K562 (cell line): ENCODE data around the gene TOX2. TPM values are rescaled to one million over a fixed set of nuclear protein-coding genes. Genes with fewer than 3 reads are reported as not detected.

Experiments used
- ATAC-seq: fragments of 200-7000 bp; cut with Tn5 transposase; 3 replicates; pipeline ENCODE4 v1.9.1; 2020; ENCODE audit warnings: moderate library complexity
- BruUV-seq: library from RNA; stranded (reverse); fragments of 400-500 nt; replicated peaks from 2 replicates; lab custom pipeline; 2021; lab: Mats Ljungman, UMichigan
- CTCF ChIA-PET: fragments of 300-600 bp; formaldehyde crosslinking; extraction: SDS; loops from one replicate; lab custom pipeline; 2021; ENCODE audit warnings: low intra/inter-chr PET ratio; lab: Yijun Ruan, JAX
- POLR2A ChIA-PET: fragments of 300-600, 350-650 bp; sonication (Branson Sonifier 250); formaldehyde crosslinking; extraction: SDS; loops from one replicate; lab custom pipeline; 2021; ENCODE audit warnings: antibody characterized with exemption, inconsistent platforms; lab: Yijun Ruan, JAX
- DNase-seq, 4 experiments: peaks; one replicate each; pipeline versions ENCODE4 v3.0.0 to v3.0.0-alpha.2; 2011 to 2018; ENCODE audit warnings: low spot score in 3 of 4, mixed read lengths in 3 of 4; ENCODE audit errors: extremely low read depth in 1 of 4
- FAIRE-seq: peaks from 2 replicates; lab custom pipeline; 2011; peaks lifted over from hg19 to GRCh38; lab: Jason Lieb, UNC
- H2AFZ ChIP-seq: 2 replicates; pipeline ENCODE4 v1.6.0; 2011; ENCODE audit warnings: low read depth, low read length, control low read depth, inconsistent platforms
- H3K27ac ChIP-seq: fragments of 200-600 bp; 3 replicates; pipeline ENCODE4 v1.8.0; 2011; ENCODE audit warnings: low read depth, mild to moderate bottlenecking, control low read depth, inconsistent platforms, low read length, moderate library complexity, mixed read lengths; ENCODE audit errors: extremely low read depth
- H3K27me3 ChIP-seq, 2 experiments: fragments of 300-600 bp in 1 of 2; 2 replicates in 1 of 2; 3 replicates in 1 of 2; pipeline versions ENCODE4 v1.6.0 to v1.8.0; 2011; ENCODE audit warnings: inconsistent platforms in 2 of 2, low read length in 2 of 2, mild to moderate bottlenecking in 1 of 2, mixed read lengths in 1 of 2, moderate library complexity in 1 of 2; ENCODE audit not compliant: control insufficient read depth in 2 of 2, insufficient read depth in 2 of 2
- H3K36me3 ChIP-seq: fragments of 300-600 bp; 3 replicates; pipeline ENCODE4 v1.8.0; 2011; ENCODE audit warnings: mild to moderate bottlenecking, low read length, inconsistent platforms; ENCODE audit not compliant: control insufficient read depth, insufficient read depth
- H3K4me1 ChIP-seq, 2 experiments: fragments of 200-600 bp in 1 of 2; replicated peaks in 1 of 2; 2 replicates in 1 of 2; 3 replicates in 1 of 2; pipeline versions ENCODE4 v1.5.1 to v1.8.0; 2011; ENCODE audit warnings: inconsistent platforms in 2 of 2, low read length in 2 of 2, mild to moderate bottlenecking in 1 of 2, mixed read lengths in 1 of 2, moderate library complexity in 1 of 2; ENCODE audit not compliant: control insufficient read depth in 2 of 2, insufficient read depth in 2 of 2
- H3K4me2 ChIP-seq: 2 replicates; pipeline ENCODE4 v1.6.1; 2011; ENCODE audit warnings: low read length, control low read depth, inconsistent platforms, mixed read lengths; ENCODE audit not compliant: insufficient read depth
- H3K4me3 ChIP-seq: fragments of 200-600 bp; sonication (generic), shearing (Covaris generic); 2 replicates; pipeline ENCODE4 v1.5.1; 2016; ENCODE audit warnings: control low read depth, inconsistent platforms
- H3K79me2 ChIP-seq: fragments of 200-600 bp; 3 replicates; pipeline ENCODE4 v1.8.0; 2011; ENCODE audit warnings: low read length, inconsistent platforms; ENCODE audit not compliant: control insufficient read depth, insufficient read depth
- H3K9ac ChIP-seq, 2 experiments: 2 replicates each; pipeline versions ENCODE4 v1.6.0 to v1.6.1; 2011; ENCODE audit warnings: low read depth in 2 of 2, low read length in 2 of 2, control low read depth in 1 of 2, inconsistent platforms in 1 of 2, mild to moderate bottlenecking in 1 of 2, mixed read lengths in 1 of 2; ENCODE audit not compliant: insufficient read depth in 1 of 2
- H3K9me1 ChIP-seq: one replicate; pipeline ENCODE4 v1.6.0; 2011; ENCODE audit warnings: inconsistent platforms, mild to moderate bottlenecking, low read length, moderate library complexity; ENCODE audit not compliant: control insufficient read depth, insufficient read depth
- H3K9me3 ChIP-seq: replicated peaks from 2 replicates; pipeline ENCODE4 v1.5.1; 2011; ENCODE audit warnings: low read depth, low read length, inconsistent platforms; ENCODE audit not compliant: control insufficient read depth, insufficient read depth
- H4K20me1 ChIP-seq: replicated peaks from 2 replicates; pipeline ENCODE4 v1.6.1; 2011; ENCODE audit warnings: low read length, inconsistent platforms, mixed read lengths; ENCODE audit not compliant: control insufficient read depth, insufficient read depth
- CEBPG ChIP-seq, 3 experiments: fragments of 200-800 bp in 1 of 3; sonication (Bioruptor generic) in 1 of 3; sonication (generic) in 1 of 3; formaldehyde crosslinking in 1 of 3; IDR thresholded peaks in 2 of 3; conservative IDR thresholded peaks in 1 of 3; 2 replicates each; pipeline versions ENCODE4 v1.6.1 to v1.8.0; 2016 to 2022; ENCODE audit warnings: missing compliant biosample characterization in 2 of 3, missing genetic modification characterization in 2 of 3, mild to moderate bottlenecking in 1 of 3, missing genetic modification reagents in 1 of 3
- ETV1 ChIP-seq: fragments of 450-650 bp; conservative IDR thresholded peaks from 2 replicates; pipeline ENCODE4 v1.6.1; 2016; ENCODE audit warnings: missing genetic modification characterization, control low read depth, low read depth, missing compliant biosample characterization
- GABPB1 ChIP-seq: sonication (generic); formaldehyde crosslinking; IDR thresholded peaks from 2 replicates; pipeline ENCODE4 v1.8.0; 2022; ENCODE audit warnings: mild to moderate bottlenecking, missing genetic modification reagents
- GTF2E2 ChIP-seq: fragments of 200-800 bp; sonication (Bioruptor generic); IDR thresholded peaks from 2 replicates; pipeline ENCODE4 v1.6.1; 2016; ENCODE audit warnings: missing genetic modification characterization, missing compliant biosample characterization
- HNRNPLL ChIP-seq: fragments of 200-400 bp; formaldehyde crosslinking; IDR thresholded peaks from 2 replicates; pipeline ENCODE4 v1.6.1; 2017; ENCODE audit warnings: low read length, low read depth, mild to moderate bottlenecking; ENCODE audit not compliant: poor library complexity, severe bottlenecking
- NONO ChIP-seq, 2 experiments: fragments of 200-400 bp in 1 of 2; fragments of 450-650 bp in 1 of 2; formaldehyde crosslinking in 1 of 2; IDR thresholded peaks; 2 replicates each; pipeline ENCODE4 v1.6.1; 2017; ENCODE audit warnings: low read depth in 2 of 2, mild to moderate bottlenecking in 2 of 2, moderate library complexity in 2 of 2, low read length in 1 of 2
- NRF1 ChIP-seq, 2 experiments: fragments of 450-650 bp; IDR thresholded peaks in 1 of 2; conservative IDR thresholded peaks in 1 of 2; 2 replicates each; pipeline ENCODE4 v1.6.1; 2014; ENCODE audit warnings: mild to moderate bottlenecking in 2 of 2
- SETDB1 ChIP-seq: IDR thresholded peaks from one replicate; pipeline ENCODE4 v1.6.1; 2012; ENCODE audit warnings: low read length, control low read depth, inconsistent platforms
- SMAD2 ChIP-seq: fragments of 150-350 bp; IDR thresholded peaks from 2 replicates; pipeline ENCODE4 v1.6.1; 2014; ENCODE audit warnings: low read depth, mild to moderate bottlenecking, low read length
- TAF9B ChIP-seq: fragments of 450-650 bp; IDR thresholded peaks from 2 replicates; pipeline ENCODE4 v1.6.1; 2018; ENCODE audit warnings: mild to moderate bottlenecking; ENCODE audit not compliant: partially characterized antibody
- TARDBP ChIP-seq: fragments of 450-650 bp; IDR thresholded peaks from 2 replicates; pipeline ENCODE4 v1.6.1; 2016
- TEAD4 ChIP-seq, 2 experiments: sonication (generic) in 1 of 2; formaldehyde crosslinking in 1 of 2; IDR thresholded peaks; 2 replicates each; pipeline versions ENCODE4 v1.6.1 to v1.8.0; 2012 to 2022; ENCODE audit warnings: borderline replicate concordance in 1 of 2, inconsistent platforms in 1 of 2, low read length in 1 of 2, mild to moderate bottlenecking in 1 of 2, missing genetic modification reagents in 1 of 2
- XRCC3 ChIP-seq: fragments of 450-650 bp; IDR thresholded peaks from 2 replicates; pipeline ENCODE4 v1.6.1; 2017; ENCODE audit warnings: mild to moderate bottlenecking, moderate library complexity
- ZFP30 ChIP-seq: fragments of 250-450 bp; sonication (Bioruptor Pico); IDR thresholded peaks from 2 replicates; pipeline ENCODE4 v1.8.0; 2022; ENCODE audit warnings: moderate library complexity, mild to moderate bottlenecking, inconsistent platforms, borderline replicate concordance
- ZKSCAN3 ChIP-seq: fragments of 250-450 bp; sonication (Bioruptor Pico); IDR thresholded peaks from 2 replicates; pipeline ENCODE4 v1.4.0; 2020
- ZNF146 ChIP-seq: IDR thresholded peaks from one replicate; pipeline ENCODE4 v1.6.1; 2018; ENCODE audit warnings: missing compliant biosample characterization; ENCODE audit not compliant: unreplicated experiment
- ZNF175 ChIP-seq: fragments of 200-800 bp; sonication (Bioruptor generic); IDR thresholded peaks from 2 replicates; pipeline ENCODE4 v1.6.1; 2016; ENCODE audit warnings: low read depth, mild to moderate bottlenecking, missing genetic modification characterization, missing compliant biosample characterization
- WGBS: fragments of 100-300 bp; shearing (Covaris generic); methylation state at CpG from one replicate; pipeline ENCODE4 v1.1.6; 2016; ENCODE audit warnings: low coverage, mixed read lengths; ENCODE audit not compliant: insufficient coverage; ENCODE audit errors: missing lambda C conversion rate; 5-methylcytosine and 5-hydroxymethylcytosine counted together
- in situ Hi-C: fragments of 300-500 bp; cut with MboI; formaldehyde crosslinking; loops from 4 replicates; pipeline ENCODE4 v1.15.0; 2018; ENCODE audit warnings: inconsistent platforms, mixed read lengths
- intact Hi-C: fragments of 100-400 bp; cut with micrococcal nuclease; formaldehyde crosslinking; loops from 2 replicates; pipeline ENCODE4 v1.14.2; 2022
- polyA plus RNA-seq, 8 experiments: library from polyadenylated mRNA; depleted of rRNA in 4 of 8; stranded (reverse) in 5 of 8; unstranded in 3 of 8; fragments of >200 nt; fragmentation: Nextera tagmentation in 2 of 8; fragmentation: Illumina TruSeq in 1 of 8; extraction: Ambion mirVana in 2 of 8; extraction: Trizol in 1 of 8; gene quantifications; 2 replicates each; pipeline versions ENCODE4 v1.2.1 to v1.2.3, GENCODE V29; 2011 to 2014; ENCODE audit warnings: inconsistent platforms in 1 of 8, missing spikeins in 1 of 8
- total RNA-seq, 7 experiments: library from RNA; depleted of rRNA in 6 of 7; stranded (reverse); fragments of >200 nt in 6 of 7; fragmentation: Illumina TruSeq in 2 of 7; extraction: Trizol in 2 of 7; gene quantifications; 2 replicates each; pipeline versions ENCODE4 v1.2.1 to v1.2.3, GENCODE V29; 2011 to 2021; ENCODE audit warnings: low replicate concordance in 1 of 7
- TF ChIP-seq, protein P1 (sequence below), 2 experiments: fragments of 450-650 bp in 1 of 2; sonication (generic) in 1 of 2; formaldehyde crosslinking in 1 of 2; IDR thresholded peaks in 1 of 2; conservative IDR thresholded peaks in 1 of 2; 2 replicates each; pipeline versions ENCODE4 v1.6.1 to v1.8.1; 2016 to 2023; ENCODE audit warnings: mild to moderate bottlenecking in 2 of 2, moderate library complexity in 2 of 2, inconsistent platforms in 1 of 2, missing genetic modification reagents in 1 of 2
- TF ChIP-seq, protein P2 (sequence below): fragments of 250-450 bp; sonication (Bioruptor Pico); IDR thresholded peaks from 2 replicates; pipeline ENCODE4 v1.4.0; 2020; ENCODE audit warnings: mild to moderate bottlenecking, moderate library complexity, borderline replicate concordance

Gene TOX2
- total and polyA plus RNA-seq, 9 of the 15 experiments (the other 6 are each of a cell fraction or from before 2014, with no cell fraction given): not detected

DNA sequence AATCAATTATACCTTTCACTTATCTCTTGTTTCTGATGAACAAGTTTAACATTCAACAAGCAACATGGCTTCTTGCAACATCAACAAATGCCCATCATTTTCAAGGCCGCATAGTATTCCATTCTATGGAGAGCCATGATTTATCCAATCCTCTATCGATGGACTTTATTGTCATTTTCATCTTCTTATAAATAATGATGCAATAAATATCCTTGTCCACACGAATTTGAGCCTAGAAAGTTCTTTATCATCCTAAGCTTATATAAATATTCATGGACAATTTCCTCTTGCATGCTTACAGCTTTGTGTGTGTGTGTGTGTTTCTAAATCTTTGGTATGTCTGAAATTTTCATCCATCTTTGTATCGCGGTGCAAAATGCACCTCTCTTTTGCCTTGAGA lies 29.1 kb downstream of the TOX2 start:
- Histone ChIP-seq H3K4me3 (no peak overlapping the region), H3K4me2 (no peak overlapping the region), H3K79me2 (no peaks in the 10 kb centered on the region), H3K4me1 (no peaks in the 10 kb centered on the region; a peak in 1 of 5 replicates), H3K27me3 (peaks cover 5 to 46% of the 10 kb centered on the region in 2 experiments; a peak in 3 of 5 replicates), H4K20me1 (peaks cover 5% of the 10 kb centered on the region; the same call in 1 of the 2 replicates), H3K9me3 (no peaks in the 10 kb centered on the region), H3K9ac (no peak overlapping the region), H3K27ac (no peak overlapping the region), H3K36me3 (no peaks in the 10 kb centered on the region), H2AFZ (no peak overlapping the region), H3K9me1 (no peaks in the 10 kb centered on the region)
- ChIA-PET CTCF (no interaction called here), POLR2A (interaction anchor here (0.7 to 1.0 kb wide), 2 partner anchors 133 to 144 kb away, joined by 3 to 4 read pairs; no protein-coding TSS in a partner anchor)
- BruUV-seq: no TSS peak
- FAIRE-seq (no peak), DNase-seq (no peak), ATAC-seq (no peak)
- intact Hi-C loops: no loop called here
- in situ Hi-C loops: no loop called here
- WGBS: 5% methylated on average over 5 of the region's 5 CpGs
- no peak for TF ChIP-seq NRF1 (conservative IDR thresholded peaks at IDR 0.05 in 1 of 2, IDR thresholded peaks at IDR 0.05 in 1 of 2)
- TF ChIP-seq SETDB1: no peak
- TF ChIP-seq XRCC3: no peak
- TF ChIP-seq TEAD4 (IDR thresholded peaks at IDR 0.05; ENCODE audit: low read length): no peak
- no peak for TF ChIP-seq TEAD4 (CRISPR knock-in tag; IDR thresholded peaks at IDR 0.05; ENCODE audit: borderline replicate concordance)
- TF ChIP-seq CEBPG (CRISPR knock-in tag; IDR thresholded peaks at IDR 0.05): no peak
- TF ChIP-seq CEBPG (tag; conservative IDR thresholded peaks at IDR 0.05 in 1 of 2, IDR thresholded peaks at IDR 0.05 in 1 of 2): peak in 1 of 2 experiments; percentile 82; a peak in 2 of 4 replicates
- TF ChIP-seq ZFP30 (CRISPR knock-in tag): no peak
- no peak for TF ChIP-seq ZKSCAN3 (CRISPR knock-in tag)
- TF ChIP-seq, protein P1, sequence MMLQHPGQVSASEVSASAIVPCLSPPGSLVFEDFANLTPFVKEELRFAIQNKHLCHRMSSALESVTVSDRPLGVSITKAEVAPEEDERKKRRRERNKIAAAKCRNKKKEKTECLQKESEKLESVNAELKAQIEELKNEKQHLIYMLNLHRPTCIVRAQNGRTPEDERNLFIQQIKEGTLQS (IDR thresholded peaks at IDR 0.05): 0 out of 2 replicates have a peak, but pooled peaks have one; percentile 17
- TF ChIP-seq, protein P1 (CRISPR knock-in tag; conservative IDR thresholded peaks at IDR 0.05): no peak
- TF ChIP-seq GABPB1 (CRISPR knock-in tag): no peak
- no peak for TF ChIP-seq HNRNPLL
- TF ChIP-seq ZNF175: no peak
- no peak for TF ChIP-seq TAF9B
- TF ChIP-seq ETV1 (tag): no peak
- no peak for TF ChIP-seq SMAD2
- TF ChIP-seq ZNF146: peak; percentile 27
- TF ChIP-seq, protein P2, sequence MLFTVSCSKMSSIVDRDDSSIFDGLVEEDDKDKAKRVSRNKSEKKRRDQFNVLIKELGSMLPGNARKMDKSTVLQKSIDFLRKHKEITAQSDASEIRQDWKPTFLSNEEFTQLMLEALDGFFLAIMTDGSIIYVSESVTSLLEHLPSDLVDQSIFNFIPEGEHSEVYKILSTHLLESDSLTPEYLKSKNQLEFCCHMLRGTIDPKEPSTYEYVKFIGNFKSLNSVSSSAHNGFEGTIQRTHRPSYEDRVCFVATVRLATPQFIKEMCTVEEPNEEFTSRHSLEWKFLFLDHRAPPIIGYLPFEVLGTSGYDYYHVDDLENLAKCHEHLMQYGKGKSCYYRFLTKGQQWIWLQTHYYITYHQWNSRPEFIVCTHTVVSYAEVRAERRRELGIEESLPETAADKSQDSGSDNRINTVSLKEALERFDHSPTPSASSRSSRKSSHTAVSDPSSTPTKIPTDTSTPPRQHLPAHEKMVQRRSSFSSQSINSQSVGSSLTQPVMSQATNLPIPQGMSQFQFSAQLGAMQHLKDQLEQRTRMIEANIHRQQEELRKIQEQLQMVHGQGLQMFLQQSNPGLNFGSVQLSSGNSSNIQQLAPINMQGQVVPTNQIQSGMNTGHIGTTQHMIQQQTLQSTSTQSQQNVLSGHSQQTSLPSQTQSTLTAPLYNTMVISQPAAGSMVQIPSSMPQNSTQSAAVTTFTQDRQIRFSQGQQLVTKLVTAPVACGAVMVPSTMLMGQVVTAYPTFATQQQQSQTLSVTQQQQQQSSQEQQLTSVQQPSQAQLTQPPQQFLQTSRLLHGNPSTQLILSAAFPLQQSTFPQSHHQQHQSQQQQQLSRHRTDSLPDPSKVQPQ: no peak
- TF ChIP-seq GTF2E2 (tag): no peak
- no peak for TF ChIP-seq NONO (IDR thresholded peaks at IDR 0.05; ENCODE audit: low read depth in 2 of 2, low read length in 1 of 2)
- TF ChIP-seq TARDBP: no peak
